NCI-H524 treated with DMSO at 0.1 percent for 48 hours (cell line): ENCODE data around the gene SPATA45.
"Not testable (repeated sequence)": the region's sequence is repeated elsewhere in the genome, so short reads cannot be mapped to it uniquely, and the experiment has no call there.

Experiments used
- DNase-seq: peaks from one replicate; lab custom pipeline; 2025; lab: John Stamatoyannopoulos, UW

The SPATA45 gene

DNA sequence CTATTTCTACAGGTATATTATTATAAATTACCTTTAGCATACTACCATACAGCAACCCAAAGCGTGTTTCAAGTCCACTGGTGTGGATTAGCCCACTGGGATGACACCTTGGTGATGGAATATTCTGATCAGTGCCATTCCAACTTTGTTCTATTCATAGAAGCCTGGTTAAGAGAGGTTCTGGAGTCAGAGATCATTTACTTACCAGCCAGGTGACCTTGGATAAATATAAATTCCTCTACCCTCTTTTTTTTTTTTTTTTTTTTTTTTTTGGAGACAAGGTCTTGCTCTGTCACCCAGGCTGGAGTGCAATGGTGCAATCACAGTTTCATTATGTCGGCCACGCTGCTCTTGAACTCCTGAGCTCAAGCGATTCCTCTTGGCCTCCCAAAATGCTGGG lies at the start of gene SPATA45:
Gene SPATA45 (minus strand): TSS at position 101 of the 400 bp plus-strand sequence. CDS start 11,500 bp downstream, outside the sequence.
- DNase-seq, result no peak

DNA sequence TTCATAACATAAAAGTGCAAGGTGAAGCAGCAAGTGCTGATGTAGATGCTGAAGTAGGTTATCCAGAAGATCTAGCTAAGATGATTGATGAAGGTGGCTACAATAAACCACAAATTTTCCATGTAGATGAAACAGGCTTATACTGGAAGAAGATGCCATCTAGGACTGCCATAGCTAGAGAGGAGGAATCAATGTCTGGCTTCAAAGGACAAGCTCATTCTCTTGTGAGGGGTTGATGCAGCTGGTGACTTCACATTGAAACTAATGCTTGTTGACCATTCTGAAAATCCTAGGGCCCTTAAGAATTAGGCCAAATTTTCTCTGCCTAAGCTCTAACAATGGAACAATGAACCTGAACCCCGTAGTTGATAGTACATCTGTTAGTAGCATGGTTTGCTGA lies 44.7 kb upstream of the SPATA45 start:
- no peak for DNase-seq

DNA sequence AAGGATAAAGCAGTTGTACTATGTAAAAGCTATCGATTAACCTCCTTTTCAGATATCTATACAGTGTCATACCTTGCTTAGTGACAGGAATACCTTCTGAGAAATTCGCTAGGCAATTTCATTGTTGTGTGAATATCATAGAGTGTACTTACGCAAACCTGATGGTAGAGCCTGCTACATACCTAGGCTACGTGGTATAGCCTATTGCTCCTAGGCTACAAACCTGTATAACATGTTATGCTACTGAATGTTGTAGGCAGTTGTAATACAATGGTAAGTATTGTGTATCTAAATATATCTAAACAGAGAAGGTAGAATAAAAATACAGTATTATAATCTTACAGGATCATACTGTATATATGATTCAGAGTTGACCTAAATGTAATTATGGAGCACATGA lies 37.1 kb upstream of the SPATA45 start:
- no peak for DNase-seq

DNA sequence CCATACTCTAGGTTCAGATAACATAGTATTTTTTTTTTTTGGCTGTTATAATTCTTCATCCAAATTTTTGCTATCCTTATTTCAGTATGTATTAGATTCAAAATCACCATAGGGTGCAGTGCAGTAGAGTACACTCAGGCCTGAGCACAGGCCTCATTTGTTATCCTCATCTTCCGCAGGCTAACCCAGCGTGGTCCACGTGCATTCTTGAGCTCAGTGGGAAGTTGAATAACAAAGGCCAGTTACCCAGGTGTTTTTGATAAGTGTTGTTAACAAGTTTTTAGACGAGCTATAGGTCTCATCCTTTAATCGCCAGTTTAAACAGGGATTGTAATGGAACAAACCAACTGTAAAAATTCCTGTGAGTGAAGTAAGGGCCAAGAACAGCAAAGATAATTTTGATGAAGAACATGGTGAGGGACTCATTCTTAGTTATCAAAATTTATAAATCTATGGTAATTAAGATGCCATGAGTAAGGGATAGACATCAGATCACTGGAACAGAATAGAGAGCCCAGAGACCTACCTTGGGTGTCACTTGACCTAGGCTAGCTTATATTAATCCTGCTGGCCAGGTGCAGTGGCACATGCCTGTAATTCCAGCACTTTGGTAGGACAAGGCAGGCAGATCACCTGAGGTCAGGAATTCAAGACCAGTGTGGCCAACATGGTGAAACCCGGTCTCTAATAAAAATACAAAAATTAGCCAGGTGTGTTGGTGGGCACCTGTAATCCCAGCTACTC lies 32.7 kb upstream of the SPATA45 start:
- no peak for DNase-seq

DNA sequence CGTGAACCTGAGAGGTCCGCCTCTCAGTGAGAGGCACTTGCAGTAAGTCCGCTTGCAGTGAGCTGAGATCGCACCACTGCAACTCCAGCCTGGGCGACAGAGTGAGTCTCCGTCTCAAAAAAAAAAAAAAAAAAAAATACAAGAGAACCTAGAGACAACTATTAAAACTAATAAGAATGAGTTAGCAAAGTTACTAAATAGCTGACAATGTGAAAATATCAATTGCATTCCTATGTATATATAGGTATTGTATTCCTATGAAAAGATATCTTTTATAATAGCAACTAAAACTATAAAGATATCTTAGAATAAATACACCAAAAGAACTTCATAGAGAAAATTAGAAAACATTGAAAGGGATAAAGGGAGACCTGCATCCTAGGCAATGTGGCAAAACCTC lies 31.0 kb upstream of the SPATA45 start:
- no peak for DNase-seq

DNA sequence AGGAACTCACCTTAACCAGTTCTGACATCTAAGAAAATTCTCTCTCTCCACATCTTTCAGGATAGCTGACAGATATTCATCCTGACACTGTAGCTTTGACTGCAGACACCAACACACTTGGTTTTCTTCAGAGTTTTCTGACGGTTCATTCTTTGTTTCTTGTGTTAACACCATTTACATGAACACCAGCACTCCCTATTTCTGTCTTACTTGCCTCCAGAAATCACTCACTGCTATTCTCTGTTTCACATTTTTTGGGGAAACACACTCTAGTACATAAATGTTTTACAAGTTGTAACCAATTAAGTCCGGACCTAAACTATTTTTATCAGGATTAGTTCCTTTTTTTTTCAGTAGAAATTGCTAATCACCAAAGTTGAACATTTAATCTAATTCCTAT lies 26.1 kb upstream of the SPATA45 start:
- no peak for DNase-seq

DNA sequence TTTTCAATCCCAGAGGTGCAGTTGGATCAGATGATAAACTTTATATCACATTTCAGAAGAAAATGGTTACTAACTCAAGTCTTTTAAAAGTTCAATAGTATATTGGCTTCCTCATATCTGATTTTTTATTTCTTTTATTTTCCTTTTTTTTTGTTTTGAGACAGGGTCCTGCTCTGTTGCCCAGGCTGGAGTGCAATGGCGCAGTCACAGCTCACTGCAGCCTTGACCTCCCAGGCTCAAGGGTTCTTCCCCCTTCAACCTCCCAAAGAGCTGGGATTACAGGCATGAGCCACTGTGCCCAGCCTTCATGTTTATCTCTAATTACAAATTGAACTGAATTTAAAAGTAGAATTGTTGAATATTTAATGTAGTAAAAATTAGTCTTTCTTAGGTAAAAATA lies 24.5 kb upstream of the SPATA45 start:
- no peak for DNase-seq

DNA sequence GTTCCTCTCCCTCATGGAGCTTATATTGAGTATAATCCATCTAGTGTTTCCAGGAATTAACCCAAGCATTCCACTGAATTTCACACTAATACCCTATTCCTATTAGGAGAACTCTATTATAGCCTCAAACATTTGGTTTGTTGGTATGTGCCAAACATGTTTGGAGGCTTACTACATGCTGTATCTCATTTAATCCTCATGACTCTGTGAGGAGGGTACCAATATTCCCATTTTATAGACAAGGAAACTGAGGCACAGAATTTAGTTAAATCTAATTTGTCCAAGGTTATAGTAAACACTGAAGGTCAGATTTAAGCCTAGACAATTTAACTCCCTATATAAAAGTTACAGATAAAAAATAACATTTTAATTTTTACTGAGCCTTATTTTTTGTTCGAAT lies 19.7 kb upstream of the SPATA45 start:
- no peak for DNase-seq

DNA sequence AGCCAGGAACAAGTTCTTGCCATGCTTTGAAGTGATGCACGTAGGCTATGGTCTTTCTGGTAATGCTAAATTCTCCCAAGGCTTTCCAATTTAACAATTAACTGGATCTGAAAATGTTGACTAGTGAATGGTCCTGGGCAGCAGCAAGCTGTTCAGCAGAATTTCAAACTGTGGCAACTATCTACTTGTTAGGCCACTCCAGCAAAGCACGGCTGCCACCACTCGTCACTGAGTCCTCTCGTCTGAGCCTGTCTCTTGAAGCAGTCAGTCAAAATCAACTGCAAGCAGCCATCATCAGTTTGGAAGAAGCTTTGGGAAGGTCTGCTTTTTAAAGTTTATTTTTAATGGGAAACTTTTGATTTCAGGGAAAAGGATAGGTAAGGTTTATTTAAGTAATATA lies 16.8 kb upstream of the SPATA45 start:
- no peak for DNase-seq

DNA sequence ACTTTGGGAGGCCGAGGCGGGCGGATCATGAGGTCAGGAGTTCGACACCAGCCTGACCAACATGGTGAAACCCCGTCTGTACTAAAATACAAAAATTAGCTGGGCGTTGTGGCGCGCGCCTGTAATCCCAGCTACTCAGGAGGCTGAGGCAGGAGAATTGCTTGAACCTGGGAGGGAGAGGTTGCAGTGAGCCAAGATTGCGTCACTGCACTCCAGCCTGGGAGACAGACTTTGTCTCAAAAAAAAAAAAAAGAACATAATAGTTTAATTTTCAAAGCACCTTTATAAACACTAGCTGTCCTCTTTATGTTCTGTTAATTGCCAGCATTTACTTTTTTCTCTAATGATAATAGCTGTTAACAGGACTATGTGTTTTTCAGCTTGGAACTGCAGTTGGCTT lies 15.9 kb upstream of the SPATA45 start:
- not testable (repeated sequence) for DNase-seq

DNA sequence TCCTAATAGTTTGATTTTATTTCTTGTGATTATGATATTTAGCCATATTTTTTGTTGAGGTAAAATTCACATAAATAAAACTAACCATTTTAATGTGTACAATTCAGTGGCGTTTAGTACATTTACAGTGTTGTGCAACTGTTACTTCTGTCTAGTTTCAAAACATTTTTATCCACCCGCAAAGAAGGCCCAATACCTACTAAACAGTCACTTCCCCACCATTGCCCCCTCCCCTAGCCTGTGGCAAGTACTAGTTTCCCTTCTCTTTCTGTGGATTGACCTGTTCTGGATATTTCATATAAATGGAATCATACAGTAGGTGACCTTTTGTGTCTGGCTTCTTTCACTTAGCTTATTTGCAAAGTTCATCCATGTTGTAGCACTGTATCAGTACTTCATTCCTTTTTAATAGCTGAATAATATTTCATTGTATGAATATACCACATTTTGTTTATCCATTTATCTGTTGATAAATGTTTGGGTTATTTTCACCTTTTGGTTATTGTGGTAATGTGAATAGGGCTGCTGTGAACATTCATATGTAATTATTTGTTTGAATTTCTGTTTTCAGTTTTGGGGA lies 14.8 kb upstream of the SPATA45 start:
- DNase-seq, result no peak

DNA sequence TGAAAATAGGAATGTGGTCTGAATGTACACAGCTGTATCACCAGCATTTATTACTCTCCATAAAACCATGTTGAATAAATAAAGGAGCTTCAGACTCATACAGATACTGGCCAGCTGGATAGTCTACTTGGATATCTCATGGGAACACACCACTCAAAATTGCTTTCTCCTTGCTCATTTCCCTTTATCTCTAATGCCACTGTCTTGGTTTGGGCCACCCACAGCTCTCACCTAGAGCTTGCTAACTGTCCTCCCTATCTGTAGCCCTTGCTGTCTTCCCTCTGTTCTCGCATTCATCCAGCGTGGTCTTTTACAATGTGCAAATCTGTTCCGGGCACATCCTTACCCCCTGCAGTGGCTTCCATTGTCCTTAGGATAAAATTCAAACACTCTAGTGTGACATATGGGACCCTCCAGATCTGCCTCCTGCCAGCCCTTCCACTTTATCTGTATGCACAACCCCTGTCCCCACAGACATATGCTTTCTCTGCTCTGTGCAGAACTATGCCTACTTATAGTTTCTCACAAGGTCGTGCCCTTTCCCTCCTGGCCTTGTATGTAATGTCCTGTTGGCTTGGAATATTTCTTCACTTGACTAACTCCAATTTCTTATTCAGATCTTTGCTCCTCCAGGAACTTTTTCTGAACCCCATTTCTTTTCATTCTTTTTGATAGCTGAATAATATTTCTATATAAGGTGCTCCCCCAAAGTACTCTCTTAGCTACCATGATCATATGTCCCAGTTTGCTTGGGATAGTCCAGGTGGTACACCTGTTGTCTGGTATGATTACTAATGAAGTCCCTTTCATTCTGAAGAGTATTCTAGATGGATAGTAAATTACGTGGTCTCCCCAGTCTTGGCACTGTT lies 13.5 kb upstream of the SPATA45 start:
- peak; percentile 85 for DNase-seq

DNA sequence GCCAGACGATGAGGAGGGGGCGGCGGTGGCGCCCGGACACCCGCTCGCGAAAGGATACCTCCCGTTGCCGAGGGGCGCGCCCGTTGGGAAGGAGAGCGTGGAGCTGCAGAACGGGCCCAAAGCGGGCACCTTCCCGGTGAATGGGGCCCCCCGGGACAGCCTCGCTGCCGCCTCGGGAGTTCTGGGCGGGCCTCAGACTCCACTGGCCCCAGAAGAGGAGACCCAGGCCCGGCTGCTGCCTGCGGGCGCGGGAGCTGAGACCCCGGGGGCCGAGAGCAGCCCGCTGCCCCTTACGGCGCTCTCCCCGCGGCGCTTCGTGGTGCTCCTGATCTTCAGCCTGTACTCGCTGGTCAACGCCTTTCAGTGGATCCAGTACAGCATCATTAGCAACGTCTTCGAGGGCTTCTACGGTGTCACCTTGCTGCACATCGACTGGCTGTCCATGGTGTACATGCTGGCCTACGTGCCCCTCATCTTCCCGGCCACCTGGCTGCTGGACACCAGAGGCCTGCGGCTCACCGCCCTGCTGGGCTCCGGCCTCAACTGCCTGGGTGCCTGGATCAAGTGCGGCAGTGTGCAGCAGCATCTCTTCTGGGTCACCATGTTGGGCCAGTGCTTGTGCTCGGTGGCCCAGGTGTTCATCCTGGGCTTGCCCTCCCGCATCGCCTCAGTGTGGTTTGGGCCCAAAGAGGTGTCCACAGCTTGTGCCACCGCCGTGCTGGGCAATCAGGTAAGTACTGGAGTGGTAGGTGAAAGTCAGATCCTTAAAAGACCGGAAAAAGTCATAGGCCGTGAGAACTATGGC lies 11.2 kb upstream of the SPATA45 start:
- peak; percentile 5 for DNase-seq

DNA sequence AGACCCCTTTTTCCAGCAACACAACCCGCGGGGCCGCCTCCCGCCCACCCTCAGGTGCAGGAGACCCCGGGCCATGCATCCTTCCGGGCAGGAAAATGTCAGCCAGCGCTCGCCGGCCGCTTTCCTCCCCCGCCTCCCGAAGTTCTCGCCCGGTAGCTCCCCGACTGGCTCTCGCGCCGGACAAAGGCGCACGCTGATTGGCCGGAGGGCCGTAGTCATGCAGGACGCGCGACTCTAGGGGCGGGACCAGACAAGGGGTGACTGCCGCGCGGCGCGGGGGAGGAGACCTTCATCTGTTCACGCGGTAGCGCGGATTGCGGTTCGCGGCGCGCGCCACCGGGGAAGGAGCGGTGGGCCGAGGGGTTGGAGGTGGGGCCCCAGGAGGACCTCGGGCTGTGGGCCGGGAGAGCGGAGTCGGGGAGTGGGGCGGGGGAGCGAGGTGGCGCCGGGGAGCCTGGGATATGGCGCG lies 10.6 kb upstream of the SPATA45 start, which contains the start of gene FLVCR1:
Gene FLVCR1 (plus strand): TSS at position 284 of the 469 bp plus-strand sequence. CDS start 178 bp downstream, at position 462.
- peak; percentile 86 for DNase-seq

DNA sequence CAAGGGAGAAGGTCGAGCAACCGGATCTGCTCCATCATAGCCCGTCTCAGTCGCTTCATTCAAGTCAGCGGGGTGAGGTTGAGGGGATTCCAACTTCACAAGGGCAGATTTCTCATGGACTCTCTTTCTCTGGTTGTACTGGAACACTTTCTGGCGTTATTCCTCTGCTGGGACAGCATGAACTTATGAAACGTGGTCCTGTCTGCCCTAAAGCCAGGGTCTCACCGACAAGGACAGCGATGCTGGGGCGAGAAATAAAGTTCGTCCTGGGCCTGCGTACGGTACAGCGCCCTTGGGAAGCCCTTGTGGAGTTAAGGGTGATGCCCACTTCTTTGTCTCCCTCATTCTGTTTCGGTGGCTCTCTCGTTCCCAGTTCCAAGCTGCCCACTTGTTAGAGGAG lies 9.3 kb upstream of the SPATA45 start:
- DNase-seq, result no peak

DNA sequence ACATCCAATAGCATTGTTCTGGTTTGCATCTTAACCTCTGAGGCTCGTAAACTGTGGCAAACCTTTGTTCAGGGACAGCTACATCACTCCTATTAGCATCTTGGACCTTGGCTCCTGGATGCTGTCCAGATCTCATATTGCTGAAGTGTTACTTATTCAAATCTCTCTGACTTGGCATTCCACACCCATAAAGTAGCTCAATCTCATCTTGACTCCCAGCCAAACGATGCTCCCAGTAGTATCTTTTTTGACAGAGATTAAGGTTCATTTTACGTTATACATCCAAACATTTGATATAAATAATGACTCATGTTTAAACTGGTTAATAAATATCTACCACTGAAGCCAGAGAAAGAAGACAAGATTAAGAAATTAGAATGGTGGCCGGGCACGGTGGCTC lies 6.2 kb upstream of the SPATA45 start:
- DNase-seq, result no peak

DNA sequence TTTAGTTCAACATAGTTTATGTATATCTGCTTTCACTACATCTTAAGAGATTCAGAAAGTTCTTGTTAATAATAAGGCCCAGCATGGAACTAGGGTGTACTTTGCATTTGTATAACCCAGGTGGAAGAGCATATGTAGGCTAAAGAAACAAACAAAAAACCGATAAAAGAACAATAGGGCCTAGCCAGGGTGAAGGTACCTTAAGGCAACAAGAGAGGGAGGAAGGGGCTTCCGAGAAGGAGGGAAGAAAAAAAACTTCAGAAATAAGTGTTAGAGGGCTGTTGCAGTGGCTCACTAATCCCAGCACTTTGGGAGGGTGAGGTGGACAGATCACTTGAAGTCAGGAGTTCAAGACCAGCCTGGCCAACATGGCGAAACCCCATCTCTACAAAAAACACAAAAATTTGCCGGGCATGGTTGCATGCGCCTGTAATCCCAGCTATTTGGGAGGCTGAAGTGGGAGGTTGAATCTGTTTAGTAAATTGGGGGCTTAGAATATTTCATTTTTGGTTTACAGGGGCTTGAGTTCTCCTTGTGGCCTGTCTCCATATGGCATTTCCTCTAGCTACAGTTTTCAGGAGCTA lies 4.7 kb upstream of the SPATA45 start:
- no peak for DNase-seq

DNA sequence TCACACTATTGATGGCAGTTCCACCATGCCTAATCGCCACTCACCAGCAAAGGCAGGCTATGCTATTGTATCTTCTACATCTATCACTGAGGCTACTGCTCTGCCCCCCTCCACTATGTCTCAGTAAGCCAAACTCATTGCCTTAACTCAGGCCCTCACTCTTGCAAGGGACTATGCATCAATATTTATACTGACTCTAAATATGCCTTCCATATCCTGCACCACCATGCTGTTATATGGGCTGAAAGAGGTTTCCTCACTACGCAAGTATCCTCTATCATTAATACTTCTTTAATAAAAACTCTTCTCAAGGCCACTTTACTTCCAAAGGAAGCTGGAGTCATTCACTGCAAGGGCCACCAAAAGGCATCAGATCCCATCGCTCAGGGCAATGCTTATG lies 2.9 kb downstream of the SPATA45 start:
- not testable (repeated sequence) for DNase-seq

DNA sequence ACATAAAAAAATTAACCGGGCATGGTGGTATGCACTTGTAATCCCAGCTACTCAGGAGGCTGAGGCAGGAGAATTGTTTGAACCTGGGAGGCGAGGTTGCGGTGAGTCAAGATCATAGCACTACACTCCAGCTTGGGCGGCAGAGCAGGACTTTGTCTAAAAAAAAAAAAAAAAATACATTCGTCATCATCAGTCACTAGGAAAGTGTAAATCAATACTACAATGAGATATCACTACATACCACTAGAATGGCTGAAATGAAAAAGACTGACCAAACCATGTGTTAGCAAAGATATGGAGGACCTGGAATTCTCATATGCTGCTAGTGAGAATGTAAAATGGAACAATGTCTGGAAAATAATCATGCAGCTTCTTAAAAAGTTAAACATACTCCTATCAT lies 9.3 kb downstream of the SPATA45 start:
- DNase-seq, result no peak

DNA sequence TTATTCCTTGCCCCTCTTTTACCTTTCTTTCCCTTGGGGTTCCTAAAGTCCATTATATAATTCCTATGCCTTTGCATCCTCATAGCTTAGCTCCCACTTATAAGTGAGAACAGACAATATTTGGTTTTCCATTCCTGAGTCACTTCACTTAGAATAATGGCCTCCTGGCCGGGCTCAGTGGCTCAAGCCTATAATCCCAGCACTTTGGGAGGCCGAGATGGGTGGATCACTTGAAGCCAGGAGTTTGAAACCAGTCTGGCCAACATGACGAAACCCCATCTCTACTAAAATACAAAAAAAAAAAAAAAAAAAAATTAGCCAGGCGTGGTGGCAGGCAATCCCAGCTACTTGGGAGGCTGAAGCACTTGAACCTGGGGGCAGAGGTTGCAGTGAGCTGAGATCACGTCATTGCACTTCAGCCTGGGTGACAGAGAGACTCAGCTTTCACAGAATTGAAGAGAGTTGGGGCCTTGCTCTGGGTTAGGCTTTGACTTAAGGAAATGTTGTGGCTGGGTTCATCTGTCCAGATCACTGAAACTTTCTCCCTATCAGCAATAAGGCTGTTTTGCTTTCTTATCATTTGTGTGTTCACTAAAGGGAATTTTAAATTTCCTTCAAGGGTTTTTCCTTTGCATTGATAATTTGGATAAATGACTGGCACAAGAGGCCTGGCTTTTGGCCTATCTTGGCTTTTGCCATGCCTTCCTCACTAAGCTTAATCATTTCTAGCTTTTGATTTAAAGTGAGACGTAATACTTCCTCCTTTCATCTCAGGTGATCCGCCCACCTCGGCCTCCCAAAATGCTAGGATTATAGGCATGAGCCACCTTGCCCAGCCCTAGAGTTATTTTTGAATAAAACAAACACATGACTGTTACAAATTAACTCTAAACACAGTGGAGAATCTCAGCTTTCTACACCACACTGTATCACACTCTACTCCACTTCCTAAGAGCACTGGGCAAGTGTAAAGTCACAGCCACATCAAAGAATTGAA lies 13.9 kb downstream of the SPATA45 start:
- DNase-seq, result not testable (repeated sequence)
